ENCODE measurements around the gene SMTNL1.

SMTNL1 gene

GRCh38 chr11:57544566-57544965 lies 7.2 kb downstream of the SMTNL1 start:
- no peaks in the 10 kb centered on the region for H3K27me3 ChIP-seq (ENCODE audit: control insufficient read depth in 1 of 2, insufficient read depth in 2 of 2, low read length in 2 of 2)
- H3K9me3 ChIP-seq (ENCODE audit: control insufficient read depth in 1 of 2, low read length in 2 of 2), result no peaks in the 10 kb centered on the region
- no peak overlapping the region for H3K27ac ChIP-seq (ENCODE audit: low read depth, low read length)
- no peak overlapping the region for H3K9ac ChIP-seq (ENCODE audit: low read depth in 1 of 2, low read length in 2 of 2)
- no peaks in the 10 kb centered on the region for H3K4me1 ChIP-seq (ENCODE audit: control insufficient read depth in 1 of 2, insufficient read depth in 2 of 2, low read length in 2 of 2)
- peaks cover under 1 to 3% of the 10 kb centered on the region in 2 donors for H3K36me3 ChIP-seq (ENCODE audit: control insufficient read depth in 1 of 2, insufficient read depth in 2 of 2, low read length in 2 of 2)
- H3K4me3 ChIP-seq (ENCODE audit: low read depth in 1 of 2, low read length in 2 of 2), result no peak overlapping the region

GRCh38 chr11:57545883-57546282 lies 8.5 kb downstream of the SMTNL1 start:
- no peaks in the 10 kb centered on the region for H3K27me3 ChIP-seq (ENCODE audit: control insufficient read depth in 1 of 2, insufficient read depth in 2 of 2, low read length in 2 of 2)
- H3K36me3 ChIP-seq (ENCODE audit: control insufficient read depth in 1 of 2, insufficient read depth in 2 of 2, low read length in 2 of 2), result peaks cover 13 to 16% of the 10 kb centered on the region in 2 donors
- no peak overlapping the region for H3K9ac ChIP-seq (ENCODE audit: low read depth in 1 of 2, low read length in 2 of 2)
- no peaks in the 10 kb centered on the region for H3K4me1 ChIP-seq (ENCODE audit: control insufficient read depth in 1 of 2, insufficient read depth in 2 of 2, low read length in 2 of 2)
- H3K27ac ChIP-seq (ENCODE audit: low read depth, low read length), result no peak overlapping the region
- H3K4me3 ChIP-seq (ENCODE audit: low read depth in 1 of 2, low read length in 2 of 2), result no peak overlapping the region
- no peaks in the 10 kb centered on the region for H3K9me3 ChIP-seq (ENCODE audit: control insufficient read depth in 1 of 2, low read length in 2 of 2)

- Histone ChIP-seq H3K36me3 (ENCODE audit: control insufficient read depth in 1 of 2, insufficient read depth in 2 of 2, low read length in 2 of 2) (peaks cover 15 to 20% of the 10 kb centered on the region in 2 donors), H3K27ac (ENCODE audit: low read depth, low read length) (no peak overlapping the region), H3K9ac (ENCODE audit: low read depth in 1 of 2, low read length in 2 of 2) (no peak overlapping the region), H3K4me3 (ENCODE audit: low read depth in 1 of 2, low read length in 2 of 2) (no peak overlapping the region), H3K9me3 (ENCODE audit: control insufficient read depth in 1 of 2, low read length in 2 of 2) (no peaks in the 10 kb centered on the region), H3K27me3 (ENCODE audit: control insufficient read depth in 1 of 2, insufficient read depth in 2 of 2, low read length in 2 of 2) (no peaks in the 10 kb centered on the region), H3K4me1 (ENCODE audit: control insufficient read depth in 1 of 2, insufficient read depth in 2 of 2, low read length in 2 of 2) (no peaks in the 10 kb centered on the region)
Observed at GRCh38 chr11:57546451-57546850, 9.1 kb downstream of the SMTNL1 start.

- peaks cover 21 to 25% of the 10 kb centered on the region in 2 donors for H3K36me3 ChIP-seq (ENCODE audit: control insufficient read depth in 1 of 2, insufficient read depth in 2 of 2, low read length in 2 of 2)
- no peaks in the 10 kb centered on the region for H3K4me1 ChIP-seq (ENCODE audit: control insufficient read depth in 1 of 2, insufficient read depth in 2 of 2, low read length in 2 of 2)
- no peaks in the 10 kb centered on the region for H3K9me3 ChIP-seq (ENCODE audit: control insufficient read depth in 1 of 2, low read length in 2 of 2)
- no peak overlapping the region for H3K4me3 ChIP-seq (ENCODE audit: low read depth in 1 of 2, low read length in 2 of 2)
- no peak overlapping the region for H3K9ac ChIP-seq (ENCODE audit: low read depth in 1 of 2, low read length in 2 of 2)
- no peak overlapping the region for H3K27ac ChIP-seq (ENCODE audit: low read depth, low read length)
- no peaks in the 10 kb centered on the region for H3K27me3 ChIP-seq (ENCODE audit: control insufficient read depth in 1 of 2, insufficient read depth in 2 of 2, low read length in 2 of 2)
Observed at GRCh38 chr11:57546869-57547475, 9.6 kb downstream of the SMTNL1 start.

- H3K9ac ChIP-seq (ENCODE audit: low read depth in 1 of 2, low read length in 2 of 2), result no peak overlapping the region
- H3K27ac ChIP-seq (ENCODE audit: low read depth, low read length), result no peak overlapping the region
- H3K36me3 ChIP-seq (ENCODE audit: control insufficient read depth in 1 of 2, insufficient read depth in 2 of 2, low read length in 2 of 2), result peaks cover 30 to 33% of the 10 kb centered on the region in 2 donors
- no peaks in the 10 kb centered on the region for H3K27me3 ChIP-seq (ENCODE audit: control insufficient read depth in 1 of 2, insufficient read depth in 2 of 2, low read length in 2 of 2)
- H3K4me1 ChIP-seq (ENCODE audit: control insufficient read depth in 1 of 2, insufficient read depth in 2 of 2, low read length in 2 of 2), result no peaks in the 10 kb centered on the region
- no peak overlapping the region for H3K4me3 ChIP-seq (ENCODE audit: low read depth in 1 of 2, low read length in 2 of 2)
- no peaks in the 10 kb centered on the region for H3K9me3 ChIP-seq (ENCODE audit: control insufficient read depth in 1 of 2, low read length in 2 of 2)
Observed at GRCh38 chr11:57547854-57548377, 10.5 kb downstream of the SMTNL1 start.

- Histone ChIP-seq H3K27ac (ENCODE audit: low read depth, low read length) (no peak overlapping the region), H3K4me3 (ENCODE audit: low read depth in 1 of 2, low read length in 2 of 2) (no peak overlapping the region), H3K9me3 (ENCODE audit: control insufficient read depth in 1 of 2, low read length in 2 of 2) (no peaks in the 10 kb centered on the region), H3K27me3 (ENCODE audit: control insufficient read depth in 1 of 2, insufficient read depth in 2 of 2, low read length in 2 of 2) (no peaks in the 10 kb centered on the region), H3K4me1 (ENCODE audit: control insufficient read depth in 1 of 2, insufficient read depth in 2 of 2, low read length in 2 of 2) (no peaks in the 10 kb centered on the region), H3K9ac (ENCODE audit: low read depth in 1 of 2, low read length in 2 of 2) (no peak overlapping the region), H3K36me3 (ENCODE audit: control insufficient read depth in 1 of 2, insufficient read depth in 2 of 2, low read length in 2 of 2) (peaks cover 44 to 51% of the 10 kb centered on the region in 2 donors)
Observed at GRCh38 chr11:57549983-57550382, 12.6 kb downstream of the SMTNL1 start.

- H3K27ac ChIP-seq (ENCODE audit: low read depth, low read length), result no peak overlapping the region
- no peak overlapping the region for H3K9ac ChIP-seq (ENCODE audit: low read depth in 1 of 2, low read length in 2 of 2)
- H3K36me3 ChIP-seq (ENCODE audit: control insufficient read depth in 1 of 2, insufficient read depth in 2 of 2, low read length in 2 of 2), result peaks cover 44 to 70% of the 10 kb centered on the region in 2 donors
- no peak overlapping the region for H3K4me3 ChIP-seq (ENCODE audit: low read depth in 1 of 2, low read length in 2 of 2)
- no peaks in the 10 kb centered on the region for H3K9me3 ChIP-seq (ENCODE audit: control insufficient read depth in 1 of 2, low read length in 2 of 2)
- no peaks in the 10 kb centered on the region for H3K4me1 ChIP-seq (ENCODE audit: control insufficient read depth in 1 of 2, insufficient read depth in 2 of 2, low read length in 2 of 2)
- no peaks in the 10 kb centered on the region for H3K27me3 ChIP-seq (ENCODE audit: control insufficient read depth in 1 of 2, insufficient read depth in 2 of 2, low read length in 2 of 2)
Observed at GRCh38 chr11:57551941-57552340, 14.5 kb downstream of the SMTNL1 start.

GRCh38 chr11:57552479-57552878 lies 15.1 kb downstream of the SMTNL1 start:
- no peaks in the 10 kb centered on the region for H3K4me1 ChIP-seq (ENCODE audit: control insufficient read depth in 1 of 2, insufficient read depth in 2 of 2, low read length in 2 of 2)
- H3K27ac ChIP-seq (ENCODE audit: low read depth, low read length), result no peak overlapping the region
- peaks cover 44 to 73% of the 10 kb centered on the region in 2 donors for H3K36me3 ChIP-seq (ENCODE audit: control insufficient read depth in 1 of 2, insufficient read depth in 2 of 2, low read length in 2 of 2)
- no peaks in the 10 kb centered on the region for H3K27me3 ChIP-seq (ENCODE audit: control insufficient read depth in 1 of 2, insufficient read depth in 2 of 2, low read length in 2 of 2)
- no peak overlapping the region for H3K4me3 ChIP-seq (ENCODE audit: low read depth in 1 of 2, low read length in 2 of 2)
- no peak overlapping the region for H3K9ac ChIP-seq (ENCODE audit: low read depth in 1 of 2, low read length in 2 of 2)
- no peaks in the 10 kb centered on the region for H3K9me3 ChIP-seq (ENCODE audit: control insufficient read depth in 1 of 2, low read length in 2 of 2)

GRCh38 chr11:57555393-57555792 lies 18.0 kb downstream of the SMTNL1 start:
- no peak overlapping the region for H3K9ac ChIP-seq (ENCODE audit: low read depth in 1 of 2, low read length in 2 of 2)
- H3K4me3 ChIP-seq (ENCODE audit: low read depth in 1 of 2, low read length in 2 of 2), result no peak overlapping the region
- H3K9me3 ChIP-seq (ENCODE audit: control insufficient read depth in 1 of 2, low read length in 2 of 2), result no peaks in the 10 kb centered on the region
- H3K27ac ChIP-seq (ENCODE audit: low read depth, low read length), result no peak overlapping the region
- H3K36me3 ChIP-seq (ENCODE audit: control insufficient read depth in 1 of 2, insufficient read depth in 2 of 2, low read length in 2 of 2), result peaks cover 47 to 84% of the 10 kb centered on the region in 2 donors
- no peaks in the 10 kb centered on the region for H3K27me3 ChIP-seq (ENCODE audit: control insufficient read depth in 1 of 2, insufficient read depth in 2 of 2, low read length in 2 of 2)
- no peaks in the 10 kb centered on the region for H3K4me1 ChIP-seq (ENCODE audit: control insufficient read depth in 1 of 2, insufficient read depth in 2 of 2, low read length in 2 of 2)

GRCh38 chr11:57556041-57556440 lies 18.6 kb downstream of the SMTNL1 start:
- H3K27me3 ChIP-seq (ENCODE audit: control insufficient read depth in 1 of 2, insufficient read depth in 2 of 2, low read length in 2 of 2), result no peaks in the 10 kb centered on the region
- no peak overlapping the region for H3K27ac ChIP-seq (ENCODE audit: low read depth, low read length)
- H3K4me3 ChIP-seq (ENCODE audit: low read depth in 1 of 2, low read length in 2 of 2), result no peak overlapping the region
- no peaks in the 10 kb centered on the region for H3K9me3 ChIP-seq (ENCODE audit: control insufficient read depth in 1 of 2, low read length in 2 of 2)
- H3K36me3 ChIP-seq (ENCODE audit: control insufficient read depth in 1 of 2, insufficient read depth in 2 of 2, low read length in 2 of 2), result peaks cover 41 to 77% of the 10 kb centered on the region in 2 donors
- H3K9ac ChIP-seq (ENCODE audit: low read depth in 1 of 2, low read length in 2 of 2), result no peak overlapping the region
- no peaks in the 10 kb centered on the region for H3K4me1 ChIP-seq (ENCODE audit: control insufficient read depth in 1 of 2, insufficient read depth in 2 of 2, low read length in 2 of 2)
